GF-D8 (cell line): ENCODE measurements around the gene STAC.
"Not testable (repeated sequence)": the region's sequence is repeated elsewhere in the genome, so short reads cannot be mapped to it uniquely, and the experiment has no call there.

Experiments used
- DNase-seq: peaks from one replicate; lab custom pipeline; 2025; lab: John Stamatoyannopoulos, UW

STAC gene

GRCh38 chr3:36520241-36521006 is 140.1 kb downstream of the STAC start:
- DNase-seq = no peak

- DNase-seq = no peak
Observed at GRCh38 chr3:36521007-36521379, 140.7 kb downstream of the STAC start.

- DNase-seq = no peak
Observed at GRCh38 chr3:36524560-36524959, 144.3 kb downstream of the STAC start.

GRCh38 chr3:36525115-36525801 is 145.0 kb downstream of the STAC start:
- DNase-seq = no peak

GRCh38 chr3:36538136-36538749 is 157.9 kb downstream of the STAC start:
- DNase-seq = no peak

GRCh38 chr3:36540888-36541518 is 160.7 kb downstream of the STAC start:
- no peak for DNase-seq

GRCh38 chr3:36542186-36542585 is 161.9 kb downstream of the STAC start:
- no peak for DNase-seq

GRCh38 chr3:36543276-36543997 is 163.1 kb downstream of the STAC start:
- DNase-seq = no peak

GRCh38 chr3:36546226-36546625 is 165.9 kb downstream of the STAC start:
- no peak for DNase-seq

GRCh38 chr3:36548712-36549111 is 168.4 kb downstream of the STAC start:
- no peak for DNase-seq

- no peak for DNase-seq
Observed at GRCh38 chr3:36557021-36557707, 176.9 kb downstream of the STAC start.

- no peak for DNase-seq
Observed at GRCh38 chr3:36557708-36558421, 177.6 kb downstream of the STAC start.

GRCh38 chr3:36558961-36559360 is 178.7 kb downstream of the STAC start:
- no peak for DNase-seq

GRCh38 chr3:36560685-36561084 is 180.4 kb downstream of the STAC start:
- no peak for DNase-seq

- no peak for DNase-seq
Observed at GRCh38 chr3:36561601-36562000, 181.3 kb downstream of the STAC start.

GRCh38 chr3:36562945-36563344 is 182.6 kb downstream of the STAC start:
- DNase-seq = no peak

- DNase-seq = no peak
Observed at GRCh38 chr3:36575241-36575640, 194.9 kb downstream of the STAC start.

GRCh38 chr3:36578418-36578817 is 198.1 kb downstream of the STAC start:
- not testable (repeated sequence) for DNase-seq

GRCh38 chr3:36579746-36580145 is 199.4 kb downstream of the STAC start:
- no peak for DNase-seq

- DNase-seq = no peak
Observed at GRCh38 chr3:36580716-36581115, 200.4 kb downstream of the STAC start.

- DNase-seq = no peak
Observed at GRCh38 chr3:36591959-36592358, 211.7 kb downstream of the STAC start.
